ENCODE data around the gene OR6V1. TPM values are rescaled to one million over a fixed set of nuclear protein-coding genes. Genes with fewer than 3 reads are reported as not detected.

Gene OR6V1
- total and polyA plus RNA-seq, 9 donors: not detected

Other genes with a start within 250 kb of the OR6V1 start
- gene EPHB6, start 197.3 kb upstream of the OR6V1 start, total RNA-seq: 2.8 TPM
- 10 to 100 TPM in 1 of 8 donors, 1 to 10 TPM in 7; 4.2 to 13.4 (median 6.2) TPM for gene EPHB6, start 197.3 kb upstream of the OR6V1 start, polyA plus RNA-seq (ENCODE audit: insufficient read depth in 1 of 8, insufficient read length in 8 of 8, low replicate concordance in 1 of 8)
- 0.09 TPM for gene TRPV6, start 166.6 kb upstream of the OR6V1 start, total RNA-seq
- under 1 TPM in 6 of 8 donors, not detected in 2; 0.05 to 0.57 (median 0.16) TPM for gene TRPV6, start 166.6 kb upstream of the OR6V1 start, polyA plus RNA-seq (ENCODE audit: insufficient read depth in 1 of 8, insufficient read length in 8 of 8, low replicate concordance in 1 of 8)
- 0.04 TPM for gene TRPV5, start 118.6 kb upstream of the OR6V1 start, total RNA-seq
- under 1 TPM in 5 of 8 donors, not detected in 3; 0.04 to 0.11 (median 0.07) TPM for gene TRPV5, start 118.6 kb upstream of the OR6V1 start, polyA plus RNA-seq (ENCODE audit: insufficient read depth in 1 of 8, insufficient read length in 8 of 8, low replicate concordance in 1 of 8)
- gene LLCFC1, start 112.9 kb upstream of the OR6V1 start, total RNA-seq: not detected
- gene LLCFC1, start 112.9 kb upstream of the OR6V1 start, polyA plus RNA-seq (ENCODE audit: insufficient read depth in 1 of 8, insufficient read length in 8 of 8, low replicate concordance in 1 of 8): under 1 TPM in 4 of 8 donors, not detected in 4; 0.23 to 0.39 (median 0.33) TPM
- gene KEL, start 90.0 kb upstream of the OR6V1 start, total RNA-seq: 0.66 TPM
- 1 to 10 TPM in 7 of 8 donors, under 1 TPM in 1; 0.72 to 7.5 (median 1.5) TPM for gene KEL, start 90.0 kb upstream of the OR6V1 start, polyA plus RNA-seq (ENCODE audit: insufficient read depth in 1 of 8, insufficient read length in 8 of 8, low replicate concordance in 1 of 8)
- 0.18 TPM for gene OR9A2, start 25.2 kb upstream of the OR6V1 start, total RNA-seq
- gene OR9A2, start 25.2 kb upstream of the OR6V1 start, polyA plus RNA-seq (ENCODE audit: insufficient read depth in 1 of 8, insufficient read length in 8 of 8, low replicate concordance in 1 of 8): not detected
- gene PIP, start 79.7 kb downstream of the OR6V1 start, total RNA-seq: not detected
- gene PIP, start 79.7 kb downstream of the OR6V1 start, polyA plus RNA-seq (ENCODE audit: insufficient read depth in 1 of 8, insufficient read length in 8 of 8, low replicate concordance in 1 of 8): not detected
- gene TAS2R39, start 131.1 kb downstream of the OR6V1 start, total RNA-seq: not detected
- gene TAS2R39, start 131.1 kb downstream of the OR6V1 start, polyA plus RNA-seq (ENCODE audit: insufficient read depth in 1 of 8, insufficient read length in 8 of 8, low replicate concordance in 1 of 8): under 1 TPM in 1 of 8 donors, not detected in 7; 0.32 TPM
- not detected for gene TAS2R40, start 169.7 kb downstream of the OR6V1 start, total RNA-seq
- not detected for gene TAS2R40, start 169.7 kb downstream of the OR6V1 start, polyA plus RNA-seq (ENCODE audit: insufficient read depth in 1 of 8, insufficient read length in 8 of 8, low replicate concordance in 1 of 8)
- 80.2 TPM for gene GSTK1, start 211.1 kb downstream of the OR6V1 start, total RNA-seq
- gene GSTK1, start 211.1 kb downstream of the OR6V1 start, polyA plus RNA-seq (ENCODE audit: insufficient read depth in 1 of 8, insufficient read length in 8 of 8, low replicate concordance in 1 of 8): 10 to 100 TPM; 77.2 to 98.4 (median 84.7) TPM
- gene TMEM139, start 232.6 kb downstream of the OR6V1 start, total RNA-seq: 0.40 TPM
- gene TMEM139, start 232.6 kb downstream of the OR6V1 start, polyA plus RNA-seq (ENCODE audit: insufficient read depth in 1 of 8, insufficient read length in 8 of 8, low replicate concordance in 1 of 8): 1 to 10 TPM in 4 of 8 donors, under 1 TPM in 4; 0.67 to 3.9 (median 1.0) TPM
- 12.1 TPM for gene CASP2, start 236.0 kb downstream of the OR6V1 start, total RNA-seq
- gene CASP2, start 236.0 kb downstream of the OR6V1 start, polyA plus RNA-seq (ENCODE audit: insufficient read depth in 1 of 8, insufficient read length in 8 of 8, low replicate concordance in 1 of 8): 10 to 100 TPM; 18.8 to 29.1 (median 21.3) TPM